Measurements from ENCODE around the gene ARHGEF38.

Gene ARHGEF38, protein sequence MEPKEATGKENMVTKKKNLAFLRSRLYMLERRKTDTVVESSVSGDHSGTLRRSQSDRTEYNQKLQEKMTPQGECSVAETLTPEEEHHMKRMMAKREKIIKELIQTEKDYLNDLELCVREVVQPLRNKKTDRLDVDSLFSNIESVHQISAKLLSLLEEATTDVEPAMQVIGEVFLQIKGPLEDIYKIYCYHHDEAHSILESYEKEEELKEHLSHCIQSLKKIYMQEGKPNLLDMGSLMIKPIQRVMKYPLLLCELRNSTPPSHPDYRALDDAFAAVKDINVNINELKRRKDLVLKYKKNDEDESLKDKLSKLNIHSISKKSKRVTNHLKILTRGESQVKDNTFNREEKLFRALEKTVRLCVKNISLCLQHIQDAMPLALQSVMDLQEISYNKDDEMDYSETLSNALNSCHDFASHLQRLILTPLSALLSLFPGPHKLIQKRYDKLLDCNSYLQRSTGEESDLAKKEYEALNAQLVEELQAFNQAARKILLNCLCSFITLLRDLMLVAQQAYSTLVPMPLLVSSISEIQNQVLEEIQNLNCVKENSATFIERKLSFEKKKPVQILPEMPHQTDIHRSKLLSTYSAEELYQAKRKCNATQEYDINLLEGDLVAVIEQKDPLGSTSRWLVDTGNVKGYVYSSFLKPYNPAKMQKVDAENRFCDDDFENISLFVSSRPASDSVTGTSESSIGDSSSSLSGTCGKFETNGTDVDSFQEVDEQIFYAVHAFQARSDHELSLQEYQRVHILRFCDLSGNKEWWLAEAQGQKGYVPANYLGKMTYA

GRCh38 chr4:105551965-105552746 is at the start of gene ARHGEF38:
ARHGEF38 (plus strand) TSS chr4:105552620; CDS start chr4:105552766, 146 bp downstream.
- no peak for DNase-seq

GRCh38 chr4:105503484-105503883 is 48.9 kb upstream of the ARHGEF38 start:
- DNase-seq: no peak

DNA sequence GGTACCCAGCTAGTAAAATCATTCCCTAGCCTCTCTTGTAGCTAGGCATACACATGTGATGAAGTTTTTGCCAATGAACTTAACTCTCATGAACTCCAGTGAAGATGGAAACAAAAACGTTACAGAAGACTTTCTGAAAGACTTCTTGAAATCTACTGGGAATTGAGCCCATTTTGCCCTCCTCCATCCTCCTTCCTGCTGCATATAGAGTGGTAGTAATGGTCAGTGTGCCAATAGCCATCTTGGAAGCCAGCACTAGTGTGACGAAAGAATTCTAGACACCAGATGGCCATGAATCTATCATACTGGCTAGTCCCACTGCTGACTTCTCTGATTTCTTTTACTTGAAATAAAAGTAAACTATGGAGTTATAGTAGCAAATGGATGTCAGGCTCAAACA is 47.7 kb upstream of the ARHGEF38 start:
- no peak for DNase-seq

DNA sequence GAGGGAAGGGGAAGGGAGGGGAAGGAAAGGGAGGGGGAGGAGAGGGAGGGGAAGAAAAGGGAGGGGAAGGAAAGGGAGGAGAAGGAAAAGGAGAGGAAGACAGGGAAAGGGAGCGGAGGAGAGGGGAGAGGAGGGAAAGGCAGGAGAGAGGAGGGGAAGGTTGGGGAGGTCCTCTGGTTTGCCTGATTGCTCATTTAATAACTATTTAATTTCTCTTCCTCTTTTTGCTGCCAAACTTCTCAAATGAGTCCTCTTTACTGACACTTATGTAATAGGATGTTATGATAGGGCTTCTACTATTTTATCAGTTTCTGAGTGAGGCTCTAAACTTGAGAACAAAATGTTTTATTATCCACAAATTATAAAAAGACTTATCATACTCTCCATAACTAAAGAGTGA is 43.1 kb upstream of the ARHGEF38 start:
- DNase-seq: no peak

- DNase-seq: no peak
Measured at GRCh38 chr4:105509714-105510113, 42.7 kb upstream of the ARHGEF38 start.

DNA sequence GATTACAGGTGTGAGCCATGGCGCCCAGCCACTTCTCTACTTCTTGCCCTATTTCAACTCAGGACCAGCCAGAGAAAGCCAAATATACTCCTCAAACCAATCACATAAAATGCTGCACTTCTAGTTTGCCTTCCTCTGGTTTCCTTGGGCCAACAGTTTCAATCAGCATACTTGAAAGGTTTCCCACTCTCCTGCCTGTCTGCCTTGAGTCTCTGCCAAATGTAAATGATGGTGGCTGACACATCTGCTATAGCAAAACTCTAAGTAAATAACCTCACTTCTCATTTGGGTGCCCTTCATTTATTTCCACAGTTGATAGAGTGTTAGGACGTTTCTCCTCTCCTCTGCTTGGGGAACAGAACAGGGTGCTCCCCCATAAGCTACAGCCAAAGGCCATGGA is 42.2 kb upstream of the ARHGEF38 start:
- no peak for DNase-seq

- no peak for DNase-seq
Measured at GRCh38 chr4:105520819-105521790, 31.3 kb upstream of the ARHGEF38 start.

DNA sequence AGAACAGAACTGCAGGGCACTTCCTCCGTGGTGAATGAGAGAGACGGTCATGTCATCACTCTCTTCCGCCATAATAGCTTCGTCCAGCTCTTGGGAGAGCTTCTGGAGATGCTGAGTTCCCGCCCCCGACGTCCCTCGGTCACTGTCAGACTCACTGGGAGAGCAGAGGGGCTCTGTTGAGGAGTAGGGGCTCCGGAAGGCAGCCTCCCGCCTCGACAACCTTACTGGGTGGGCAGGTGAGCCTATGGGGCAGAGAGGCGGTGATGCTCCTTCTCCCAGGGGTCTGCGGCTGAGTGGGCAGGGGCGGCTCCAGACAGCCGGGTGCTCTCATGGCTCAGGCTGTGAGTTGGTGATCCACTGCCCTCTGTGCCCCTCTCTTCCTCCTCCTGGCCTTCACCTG is 25.8 kb upstream of the ARHGEF38 start:
- DNase-seq: no peak

DNA sequence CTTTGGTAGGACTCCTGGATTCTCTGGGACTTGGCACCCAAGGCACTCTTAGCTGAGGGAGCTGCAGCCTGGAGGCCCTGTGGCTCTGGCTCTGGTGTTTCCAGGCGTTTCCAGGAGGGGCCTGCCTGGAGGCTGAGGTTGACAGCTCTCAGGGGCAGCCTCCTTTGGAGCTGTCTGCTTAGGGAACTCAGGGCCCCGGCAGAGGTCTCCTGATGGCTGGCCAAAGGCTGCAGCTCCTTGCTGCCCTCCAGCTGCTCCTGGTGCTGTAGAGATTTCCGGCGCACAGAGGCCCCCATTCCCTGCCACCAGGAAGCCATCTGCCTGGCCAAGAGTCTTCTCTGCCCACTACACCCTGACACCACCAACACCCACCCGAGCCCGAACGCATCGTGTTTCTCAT is 25.3 kb upstream of the ARHGEF38 start:
- no peak for DNase-seq

DNA sequence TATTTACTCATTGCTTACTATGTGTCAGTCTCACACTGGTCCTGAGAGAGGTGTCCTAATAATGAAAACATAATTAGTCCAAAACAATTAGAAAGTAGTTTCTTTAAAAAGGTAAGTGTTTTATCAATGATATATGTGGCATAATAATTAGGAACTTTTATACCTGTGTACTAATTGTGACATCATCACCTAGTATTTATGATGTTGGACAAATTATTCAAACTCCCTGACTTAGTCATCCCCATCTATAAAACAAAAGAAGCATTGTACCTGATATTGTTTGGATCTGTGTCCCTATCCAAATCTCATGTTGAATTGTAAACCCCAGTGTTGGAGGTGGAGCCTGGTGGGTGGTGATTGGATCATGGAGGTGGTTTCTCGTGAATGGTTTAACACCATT is 15.8 kb upstream of the ARHGEF38 start:
- DNase-seq: no peak

DNA sequence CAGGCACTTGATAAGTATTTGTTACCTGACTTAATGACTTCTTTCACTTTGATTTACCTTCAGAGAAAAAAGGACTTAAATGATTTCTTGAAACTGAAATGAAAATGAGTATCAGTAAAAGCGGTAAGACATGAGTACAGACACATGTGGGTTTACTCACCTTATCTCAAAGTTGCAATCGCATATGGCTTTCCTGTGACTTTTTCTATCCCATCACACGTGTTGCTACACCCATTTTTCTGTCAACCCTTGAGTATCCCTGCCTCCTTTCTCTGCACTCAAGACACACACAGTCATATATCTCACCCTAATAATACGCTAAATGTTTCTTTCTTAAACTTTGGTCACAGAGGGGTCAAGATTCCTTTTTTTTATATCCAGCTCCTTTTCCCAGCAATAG is 11.0 kb upstream of the ARHGEF38 start:
- no peak for DNase-seq

GRCh38 chr4:105542039-105542438 is 10.4 kb upstream of the ARHGEF38 start:
- DNase-seq: no peak

GRCh38 chr4:105543346-105543745 is 9.1 kb upstream of the ARHGEF38 start:
- no peak for DNase-seq

- DNase-seq: no peak
Measured at GRCh38 chr4:105543881-105544280, 8.5 kb upstream of the ARHGEF38 start.

GRCh38 chr4:105544520-105545286 is 7.7 kb upstream of the ARHGEF38 start:
- DNase-seq: no peak

- no peak for DNase-seq
Measured at GRCh38 chr4:105546086-105546485, 6.3 kb upstream of the ARHGEF38 start.

DNA sequence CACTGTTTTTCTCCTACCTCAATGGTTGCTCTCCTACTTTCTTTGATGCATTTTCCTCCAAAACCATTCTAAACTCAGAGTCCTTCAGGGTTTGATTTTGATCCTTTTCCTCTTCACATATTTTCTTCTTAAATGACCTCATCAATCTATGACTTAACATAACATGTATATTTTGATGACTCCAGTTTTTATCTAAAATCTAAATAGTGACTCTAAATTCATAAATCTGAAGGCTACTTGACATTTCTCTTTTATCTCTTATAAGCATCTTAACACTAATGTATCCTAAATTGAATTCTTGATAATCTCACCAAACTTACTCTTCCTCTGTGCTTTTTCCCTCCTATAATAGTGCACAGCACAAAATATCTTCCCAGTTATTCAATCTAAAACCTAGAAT is 4.7 kb upstream of the ARHGEF38 start:
- no peak for DNase-seq

DNA sequence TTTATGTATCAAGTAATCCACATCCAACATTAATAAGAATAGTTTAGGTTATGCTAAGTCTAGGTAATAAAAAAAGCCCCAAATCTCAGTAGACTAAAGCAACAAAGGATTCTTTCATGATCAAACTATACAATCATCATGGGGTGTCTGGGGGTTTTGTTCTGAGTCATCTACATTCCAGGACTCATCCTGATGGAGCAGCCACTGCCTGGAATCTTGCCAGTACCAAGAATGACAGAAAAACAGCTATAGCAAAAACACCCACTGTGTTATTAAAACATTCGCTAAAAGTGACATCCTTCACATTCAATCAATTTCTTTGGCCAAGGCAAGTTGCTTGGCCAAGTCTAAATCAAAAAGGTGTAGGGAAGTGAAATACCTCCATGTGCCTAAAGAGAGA is 3.9 kb upstream of the ARHGEF38 start:
- DNase-seq: no peak

DNA sequence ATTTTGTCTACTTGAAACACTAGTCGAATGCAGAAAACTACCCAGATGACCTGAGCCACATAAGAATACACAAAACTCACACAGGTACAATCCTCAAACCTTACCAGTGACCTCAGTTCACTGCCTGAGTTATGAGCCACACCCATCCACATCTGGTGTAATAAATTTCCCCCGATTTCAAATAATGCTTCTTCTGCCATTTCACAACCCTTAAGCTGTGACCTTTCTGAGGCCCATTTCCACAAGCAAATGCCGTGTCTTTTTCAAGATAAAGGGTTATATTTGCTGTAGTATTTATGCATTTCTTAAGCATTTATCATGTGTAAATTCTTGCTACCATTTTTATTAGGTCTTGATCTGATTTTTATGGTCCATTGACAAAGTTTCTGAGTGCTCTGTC is 1.8 kb upstream of the ARHGEF38 start:
- no peak for DNase-seq

DNA sequence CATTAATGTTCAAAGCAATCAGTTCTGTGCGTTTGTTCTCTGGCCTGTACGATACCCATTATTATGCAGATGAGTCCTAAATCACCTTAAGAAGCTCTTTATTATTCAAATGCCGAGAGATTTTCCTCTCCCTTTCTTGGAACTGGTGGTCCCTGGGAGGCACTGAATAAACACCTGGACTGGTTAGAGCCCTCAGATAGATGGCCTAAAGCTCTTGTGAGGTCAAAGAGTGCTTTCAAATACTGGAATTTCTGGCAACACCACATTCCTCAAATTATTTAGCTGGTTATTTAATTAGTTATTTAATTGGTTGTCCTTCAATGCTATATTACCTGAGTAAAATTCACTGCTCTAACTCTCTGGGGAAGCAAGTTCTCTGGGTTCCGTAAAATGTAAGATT is 3.0 kb downstream of the ARHGEF38 start:
- DNase-seq: no peak

DNA sequence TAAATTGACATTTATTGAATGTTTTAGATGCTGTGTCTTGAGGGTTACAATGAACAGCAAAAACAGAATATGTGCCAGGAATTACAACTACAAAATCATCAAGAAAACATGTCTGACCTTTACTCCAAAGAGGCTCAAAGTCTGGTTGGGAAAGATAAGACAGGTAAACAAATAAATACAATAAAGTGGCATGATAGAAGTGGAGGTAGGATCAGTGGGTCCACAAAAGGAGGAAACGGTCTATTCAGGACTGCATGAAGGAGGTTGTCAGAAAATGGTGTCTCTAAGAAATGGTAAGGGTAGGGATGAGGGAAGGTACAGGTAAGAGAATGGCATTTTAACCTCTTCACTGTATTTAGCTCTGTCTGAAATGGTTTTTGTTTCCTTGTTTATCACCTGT is 3.8 kb downstream of the ARHGEF38 start:
- DNase-seq: no peak

- DNase-seq: no peak
Measured at GRCh38 chr4:105558277-105558676, 5.9 kb downstream of the ARHGEF38 start.

All from activated naive CD4-positive, alpha-beta T cell (primary cell).